ENCODE measurements around the gene NR2F1-AS1.

- no peak for TF ChIP-seq CTCF (IDR thresholded peaks at IDR 0.05)
- TF ChIP-seq POLR2AphosphoS5 (IDR thresholded peaks at IDR 0.05), result no peak
- TF ChIP-seq POLR2A (IDR thresholded peaks at IDR 0.05), result no peak
These were observed 2.4 kb upstream of the NR2F1-AS1 start for GRCh38 chr5:93583439-93583767.

Measured in prostate gland (tissue), 2 donors.